GM19099 (cell line): ENCODE data around the gene COL27A1.

ENCODE experiments used
- POLR2A ChIP-seq: IDR thresholded peaks from 3 replicates; pipeline ENCODE4 v1.6.1; 2011; ENCODE audit warnings: low read depth; ENCODE audit not compliant: insufficient read length; ENCODE audit errors: extremely low read depth

Gene COL27A1

GRCh38 chr9:114154600-114155102 is 686 bp upstream of the COL27A1 start:
- no peak for TF ChIP-seq POLR2A

- no peak for TF ChIP-seq POLR2A
Observed at GRCh38 chr9:114155995-114156656, 789 bp downstream of the COL27A1 start.

DNA sequence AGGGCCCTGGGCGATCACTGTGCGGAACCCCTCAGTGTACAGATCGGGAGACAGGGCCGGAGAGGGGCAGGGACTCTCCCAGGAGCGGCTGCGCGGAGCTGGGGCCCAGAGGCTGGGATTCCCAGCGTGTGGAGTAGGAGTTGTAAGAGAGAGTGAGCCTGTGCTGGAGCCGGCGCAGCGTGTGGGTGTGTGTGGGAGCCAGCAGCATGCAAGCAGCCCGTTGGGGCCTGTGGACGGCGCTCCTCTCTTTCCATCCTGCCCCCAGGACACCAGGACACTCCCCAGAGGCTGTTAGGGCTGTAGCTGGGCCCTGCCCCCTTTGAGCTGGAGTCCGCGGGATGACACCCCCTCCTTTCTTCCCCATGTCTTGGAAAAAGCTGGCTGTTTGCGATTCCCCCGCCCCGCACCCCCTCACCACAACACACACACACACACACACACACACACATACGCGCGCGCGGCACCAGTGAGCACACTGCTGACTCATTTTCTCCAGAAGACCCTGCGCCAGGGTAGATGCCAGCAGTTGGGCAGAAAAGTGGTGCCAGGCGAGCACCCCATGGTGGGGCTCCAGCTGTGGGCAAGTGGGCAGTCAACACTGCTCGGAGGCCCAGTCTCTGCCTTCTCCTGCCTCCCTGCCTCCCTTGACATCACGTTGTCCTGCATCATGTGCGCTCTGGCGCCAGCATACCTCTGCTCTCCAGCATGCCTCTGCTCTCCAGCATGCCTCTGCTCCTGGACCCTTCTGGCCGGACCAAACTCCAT is 1.5 kb downstream of the COL27A1 start:
- no peak for TF ChIP-seq POLR2A

DNA sequence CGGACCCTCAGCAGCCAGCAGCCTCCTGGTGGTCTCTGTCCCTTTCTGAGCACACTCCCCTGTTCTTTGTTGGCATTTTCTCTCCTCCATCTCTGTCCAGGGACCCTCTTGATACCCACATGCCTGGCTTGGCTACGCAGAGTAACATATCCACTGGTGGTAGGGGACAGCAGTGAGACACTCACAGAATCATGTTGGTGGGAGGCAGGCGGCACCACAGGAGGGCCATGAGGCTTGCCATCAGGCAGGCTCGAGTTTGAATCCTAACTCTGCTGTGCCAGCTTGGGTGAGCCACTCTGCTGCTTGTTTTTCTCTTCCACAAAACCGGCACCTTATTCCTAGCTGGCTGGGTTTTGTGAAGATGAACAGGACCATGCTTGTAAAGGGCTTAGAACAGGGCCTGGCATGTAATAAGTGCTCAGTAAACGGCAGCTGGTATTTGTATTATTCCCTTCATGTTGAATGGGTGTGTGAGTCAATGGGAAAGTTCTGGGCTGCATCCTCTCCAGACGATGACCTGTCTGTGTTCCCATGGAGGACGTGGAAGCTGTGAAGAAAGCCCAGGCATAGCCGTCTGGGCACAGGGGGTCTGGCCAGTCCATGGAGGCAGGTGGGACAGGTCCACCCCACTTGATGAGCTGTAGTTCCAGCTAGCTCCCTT is 2.3 kb downstream of the COL27A1 start:
- TF ChIP-seq POLR2A: no peak

- no peak for TF ChIP-seq POLR2A
Observed at GRCh38 chr9:114158482-114159130, 3.3 kb downstream of the COL27A1 start.

DNA sequence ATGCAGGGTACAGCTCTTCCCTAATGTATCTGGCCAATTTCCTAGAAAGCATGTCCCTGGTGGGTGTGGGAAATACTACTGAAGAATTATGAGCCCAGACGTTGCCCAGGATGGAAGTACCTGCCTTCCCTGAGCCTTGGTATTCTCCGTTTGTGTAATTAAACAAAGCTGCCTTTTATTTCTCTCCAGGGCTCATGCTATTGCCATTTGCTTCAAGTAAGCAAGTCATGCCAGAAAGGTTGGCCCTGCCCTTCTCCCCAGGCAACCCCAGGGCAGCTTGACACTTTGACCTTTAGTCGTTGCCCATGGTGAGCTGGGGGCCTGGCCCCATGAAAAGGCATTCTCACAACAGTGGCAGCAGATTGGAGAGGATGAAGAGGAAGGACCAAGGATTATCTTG is 4.4 kb downstream of the COL27A1 start:
- no peak for TF ChIP-seq POLR2A

DNA sequence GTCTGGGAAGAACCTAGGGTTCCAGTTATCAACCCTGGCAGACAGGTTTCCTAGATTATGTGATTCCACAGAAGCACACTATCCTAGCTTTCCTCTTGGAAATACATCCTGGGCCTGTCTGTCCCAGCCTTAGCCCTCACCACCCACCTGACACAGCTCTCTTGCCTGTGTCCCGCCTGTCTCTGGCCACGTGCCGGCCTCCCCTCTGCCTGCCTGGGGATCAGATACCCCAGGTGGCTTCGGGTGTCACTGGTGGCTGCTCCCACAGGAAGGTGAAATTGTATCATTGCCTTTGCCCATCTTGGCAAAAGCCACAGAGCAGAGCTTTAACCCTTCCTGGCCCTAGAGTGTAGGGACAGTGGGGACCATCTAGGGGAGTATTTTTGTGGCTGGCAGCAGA is 6.2 kb downstream of the COL27A1 start:
- TF ChIP-seq POLR2A: no peak

DNA sequence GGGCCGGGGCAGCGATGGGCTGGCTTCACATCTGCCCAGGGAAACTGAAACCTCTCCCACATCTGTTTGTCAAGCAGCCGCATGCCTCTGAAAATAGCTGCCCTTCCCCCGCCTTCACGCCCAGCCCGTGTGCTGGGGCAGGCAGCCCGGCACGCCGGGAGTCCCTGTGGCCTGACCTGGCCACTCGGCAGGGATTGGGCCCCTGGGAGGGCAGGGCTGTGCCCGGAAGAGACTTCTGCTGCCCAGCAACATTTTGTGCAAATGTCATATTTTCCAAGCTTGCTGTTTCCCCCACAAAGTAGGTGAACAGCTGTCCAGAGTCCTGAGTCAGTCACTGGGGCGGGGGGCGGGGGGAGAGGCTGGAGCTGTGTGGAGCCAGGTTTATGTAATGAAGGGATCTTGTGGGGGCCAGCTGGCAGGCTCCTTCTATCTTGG is 8.2 kb downstream of the COL27A1 start:
- no peak for TF ChIP-seq POLR2A

- no peak for TF ChIP-seq POLR2A
Observed at GRCh38 chr9:114164191-114164794, 9.0 kb downstream of the COL27A1 start.

DNA sequence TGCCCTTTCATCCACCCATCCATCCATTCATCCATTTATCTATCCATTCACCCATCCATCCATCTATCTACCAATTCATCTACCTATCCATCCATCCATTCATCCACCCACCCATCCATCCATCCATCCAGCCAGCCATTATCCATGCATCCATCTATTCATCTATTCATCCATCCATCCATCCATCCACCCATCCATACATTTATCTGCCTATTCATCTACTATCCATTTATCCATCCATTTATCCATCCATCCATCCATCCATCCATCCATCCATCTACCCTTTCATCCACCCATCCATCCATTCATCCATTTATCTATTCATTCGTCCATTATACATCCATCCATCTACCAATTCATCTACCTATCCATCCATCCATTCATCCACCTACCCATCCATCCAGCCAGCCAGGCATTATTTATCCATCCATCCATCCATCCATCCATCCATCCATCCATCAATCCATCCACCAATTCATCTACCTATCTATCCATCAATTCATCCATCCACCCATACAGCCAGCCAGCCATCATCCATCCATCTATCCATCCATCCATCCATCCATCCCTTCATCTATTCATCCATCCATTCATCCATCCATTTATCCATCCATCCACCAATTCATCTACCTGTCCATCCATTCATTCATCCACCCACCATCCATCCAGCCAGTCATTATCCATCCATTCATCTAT is 10.2 kb downstream of the COL27A1 start:
- no peak for TF ChIP-seq POLR2A

- no peak for TF ChIP-seq POLR2A
Observed at GRCh38 chr9:114166103-114166470, 10.8 kb downstream of the COL27A1 start.

GRCh38 chr9:114166614-114167572 is 11.6 kb downstream of the COL27A1 start:
- no peak for TF ChIP-seq POLR2A

DNA sequence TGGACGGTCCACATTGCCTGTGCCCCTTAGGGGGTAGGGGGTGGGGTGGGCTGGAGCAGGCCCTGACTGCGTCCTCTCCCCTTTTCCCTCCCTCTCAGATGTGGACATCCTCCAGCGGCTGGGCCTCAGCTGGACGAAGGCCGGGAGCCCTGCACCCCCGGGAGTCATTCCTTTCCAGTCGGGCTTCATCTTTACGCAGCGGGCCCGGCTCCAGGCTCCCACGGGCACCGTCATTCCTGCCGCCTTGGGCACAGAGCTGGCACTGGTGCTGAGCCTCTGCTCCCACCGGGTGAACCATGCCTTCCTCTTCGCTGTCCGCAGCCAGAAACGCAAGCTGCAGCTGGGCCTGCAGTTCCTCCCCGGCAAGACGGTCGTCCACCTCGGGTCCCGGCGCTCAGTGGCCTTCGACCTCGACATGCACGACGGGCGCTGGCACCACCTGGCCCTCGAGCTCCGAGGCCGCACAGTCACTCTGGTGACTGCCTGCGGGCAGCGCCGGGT is 12.3 kb downstream of the COL27A1 start:
- TF ChIP-seq POLR2A: no peak
